NCI-H2107 treated with DMSO at 0.1 percent for 48 hours (cell line): ENCODE results near the gene CNOT4.
"Not testable (repeated sequence)": the region's sequence is repeated elsewhere in the genome, so short reads cannot be mapped to it uniquely, and the experiment has no call there.

ENCODE experiments used
- DNase-seq: peaks from one replicate; lab custom pipeline; 2025; ENCODE audit not compliant: unreplicated experiment; lab: John Stamatoyannopoulos, UW

CNOT4 gene

GRCh38 chr7:135328526-135328925, 181.4 kb downstream of the CNOT4 start:
- DNase-seq, result no peak

GRCh38 chr7:135328053-135328452, 181.8 kb downstream of the CNOT4 start:
- DNase-seq, result no peak

- no peak for DNase-seq
Observed at GRCh38 chr7:135327458-135327857, 182.4 kb downstream of the CNOT4 start.

GRCh38 chr7:135326636-135327280, 183.1 kb downstream of the CNOT4 start:
- peak; percentile 87 for DNase-seq

- no peak for DNase-seq
Observed at GRCh38 chr7:135322571-135323340, 187.1 kb downstream of the CNOT4 start.

- DNase-seq, result no peak
Observed at GRCh38 chr7:135321556-135321955, 188.3 kb downstream of the CNOT4 start.

- not testable (repeated sequence) for DNase-seq
Observed at GRCh38 chr7:135320953-135321352, 188.9 kb downstream of the CNOT4 start.

GRCh38 chr7:135320268-135320667, 189.6 kb downstream of the CNOT4 start:
- peak; percentile 41 for DNase-seq

GRCh38 chr7:135317676-135318325, 192.1 kb downstream of the CNOT4 start:
- no peak for DNase-seq

GRCh38 chr7:135316648-135317313, 193.1 kb downstream of the CNOT4 start:
- DNase-seq, result no peak

GRCh38 chr7:135313971-135314370, 195.9 kb downstream of the CNOT4 start:
- no peak for DNase-seq
